ENCODE measurements around the gene ARID1B.

DNA sequence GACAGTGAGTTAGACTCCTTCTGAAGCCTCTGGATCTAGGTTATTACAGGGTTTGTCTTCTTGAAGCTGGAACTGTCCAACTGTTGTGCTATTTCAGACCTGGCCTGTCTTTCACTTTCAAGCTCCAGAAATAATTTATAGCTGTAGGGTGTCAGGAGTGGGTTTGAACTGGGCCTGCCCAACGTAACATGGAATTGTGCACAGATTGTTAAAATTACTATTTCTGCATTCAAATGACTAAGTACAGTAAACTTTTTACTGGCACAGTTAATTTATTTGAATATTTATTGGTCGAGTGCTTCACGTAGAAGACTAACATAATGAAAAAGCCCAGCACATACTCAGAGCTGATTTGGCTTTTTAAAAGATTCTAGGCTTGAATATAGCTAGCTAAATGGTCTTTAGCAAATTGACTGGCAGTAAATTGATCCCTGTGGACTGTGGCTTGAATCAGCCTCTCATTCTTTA, 74.3 kb downstream of the ARID1B start:
- no peak for TF ChIP-seq POLR2A (IDR thresholded peaks at IDR 0.05)
- TF ChIP-seq, protein P1, sequence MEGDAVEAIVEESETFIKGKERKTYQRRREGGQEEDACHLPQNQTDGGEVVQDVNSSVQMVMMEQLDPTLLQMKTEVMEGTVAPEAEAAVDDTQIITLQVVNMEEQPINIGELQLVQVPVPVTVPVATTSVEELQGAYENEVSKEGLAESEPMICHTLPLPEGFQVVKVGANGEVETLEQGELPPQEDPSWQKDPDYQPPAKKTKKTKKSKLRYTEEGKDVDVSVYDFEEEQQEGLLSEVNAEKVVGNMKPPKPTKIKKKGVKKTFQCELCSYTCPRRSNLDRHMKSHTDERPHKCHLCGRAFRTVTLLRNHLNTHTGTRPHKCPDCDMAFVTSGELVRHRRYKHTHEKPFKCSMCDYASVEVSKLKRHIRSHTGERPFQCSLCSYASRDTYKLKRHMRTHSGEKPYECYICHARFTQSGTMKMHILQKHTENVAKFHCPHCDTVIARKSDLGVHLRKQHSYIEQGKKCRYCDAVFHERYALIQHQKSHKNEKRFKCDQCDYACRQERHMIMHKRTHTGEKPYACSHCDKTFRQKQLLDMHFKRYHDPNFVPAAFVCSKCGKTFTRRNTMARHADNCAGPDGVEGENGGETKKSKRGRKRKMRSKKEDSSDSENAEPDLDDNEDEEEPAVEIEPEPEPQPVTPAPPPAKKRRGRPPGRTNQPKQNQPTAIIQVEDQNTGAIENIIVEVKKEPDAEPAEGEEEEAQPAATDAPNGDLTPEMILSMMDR (IDR thresholded peaks at IDR 0.05 in 8 of 11, conservative IDR thresholded peaks at IDR 0.05 in 3 of 11): no peak
